Measurements from ENCODE around the gene RAD51B. TPM values are rescaled to one million over a fixed set of nuclear protein-coding genes. Genes with fewer than 3 reads are reported as not detected.

RAD51B gene
- total RNA-seq, 1 donor from 2014 or later = 38.6 TPM

DNA sequence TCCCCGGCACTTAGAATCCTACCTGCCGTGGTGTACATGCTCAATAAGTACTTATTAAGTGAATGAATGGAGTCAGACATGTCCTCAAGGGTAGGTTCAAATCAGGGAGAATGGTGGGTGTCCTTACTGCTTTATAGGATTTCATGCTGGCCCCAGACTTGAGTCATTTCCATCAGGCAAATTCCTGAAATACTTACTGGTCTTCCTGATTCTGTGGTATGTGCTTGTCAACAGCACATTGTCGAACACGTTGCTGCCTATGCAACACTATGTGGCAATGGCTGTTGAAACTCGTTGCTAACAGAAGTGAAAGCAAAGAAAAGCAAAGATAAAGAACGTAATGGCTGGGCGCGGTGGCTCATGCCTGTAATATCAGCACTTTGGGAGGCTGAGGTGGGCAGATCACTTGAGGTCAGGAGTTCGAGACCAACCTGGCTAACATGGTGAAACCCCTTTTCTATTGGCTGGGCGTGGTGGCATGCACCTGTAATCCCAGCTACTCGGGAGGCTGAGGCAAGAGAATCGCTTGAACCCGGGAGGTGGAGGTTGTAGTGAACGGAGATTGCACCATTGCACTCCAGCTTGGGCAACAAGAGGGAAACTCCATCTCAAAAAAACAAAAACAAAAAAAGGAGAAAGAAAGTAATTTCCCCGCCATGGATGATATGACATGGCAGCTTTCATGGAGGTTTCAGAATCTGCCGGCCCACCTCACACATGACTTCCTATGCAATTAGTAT, 758.4 kb downstream of the RAD51B start:
- Histone ChIP-seq H3K27me3 (ENCODE audit: control insufficient read depth in 3 of 3, insufficient read depth in 3 of 3, low read length in 3 of 3) (no peaks in the 10 kb centered on the region), H3K36me3 (ENCODE audit: control insufficient read depth in 3 of 3, insufficient read depth in 3 of 3, low read length in 3 of 3) (no peaks in the 10 kb centered on the region), H3K9ac (ENCODE audit: low read depth in 1 of 3, low read length in 3 of 3) (no peak overlapping the region), H3K4me1 (ENCODE audit: control insufficient read depth in 3 of 3, insufficient read depth in 3 of 3, low read length in 3 of 3) (peaks cover 10 to 27% (median 15%) of the 10 kb centered on the region in 3 donors), H3K27ac (ENCODE audit: low read depth, low read length) (peak overlapping the region; percentile 66), H3K9me3 (ENCODE audit: control insufficient read depth in 3 of 3, low read length in 3 of 3) (no peaks in the 10 kb centered on the region), H3K4me3 (ENCODE audit: low read length in 3 of 3) (no peak overlapping the region)

DNA sequence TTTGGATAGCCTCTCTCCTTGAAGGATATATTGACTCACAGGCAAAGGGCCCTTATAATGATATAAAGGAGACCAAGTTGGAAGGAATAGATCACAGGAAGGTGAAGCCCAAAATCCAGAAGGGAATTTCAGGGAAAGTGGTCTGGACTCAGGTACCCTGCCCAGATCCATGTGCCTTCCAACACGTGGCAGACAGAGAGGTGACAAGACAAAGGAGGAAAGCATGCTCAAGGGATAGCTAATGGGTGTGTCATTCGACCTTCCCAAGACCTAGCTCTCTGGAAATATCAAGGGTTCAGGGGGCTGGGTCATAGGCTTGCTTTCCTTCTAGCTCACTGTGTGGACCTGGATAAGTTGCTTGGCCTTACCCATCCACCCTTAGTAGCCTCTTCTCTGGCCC, 759.0 kb downstream of the RAD51B start:
- H3K4me1 ChIP-seq (ENCODE audit: control insufficient read depth in 3 of 3, insufficient read depth in 3 of 3, low read length in 3 of 3) = peaks cover 14 to 30% (median 18%) of the 10 kb centered on the region in 3 donors
- no peaks in the 10 kb centered on the region for H3K27me3 ChIP-seq (ENCODE audit: control insufficient read depth in 3 of 3, insufficient read depth in 3 of 3, low read length in 3 of 3)
- no peak overlapping the region for H3K27ac ChIP-seq (ENCODE audit: low read depth, low read length)
- H3K36me3 ChIP-seq (ENCODE audit: control insufficient read depth in 3 of 3, insufficient read depth in 3 of 3, low read length in 3 of 3) = no peaks in the 10 kb centered on the region
- H3K9me3 ChIP-seq (ENCODE audit: control insufficient read depth in 3 of 3, low read length in 3 of 3) = no peaks in the 10 kb centered on the region
- H3K9ac ChIP-seq (ENCODE audit: low read depth in 1 of 3, low read length in 3 of 3) = no peak overlapping the region
- H3K4me3 ChIP-seq (ENCODE audit: low read length in 3 of 3) = no peak overlapping the region

DNA sequence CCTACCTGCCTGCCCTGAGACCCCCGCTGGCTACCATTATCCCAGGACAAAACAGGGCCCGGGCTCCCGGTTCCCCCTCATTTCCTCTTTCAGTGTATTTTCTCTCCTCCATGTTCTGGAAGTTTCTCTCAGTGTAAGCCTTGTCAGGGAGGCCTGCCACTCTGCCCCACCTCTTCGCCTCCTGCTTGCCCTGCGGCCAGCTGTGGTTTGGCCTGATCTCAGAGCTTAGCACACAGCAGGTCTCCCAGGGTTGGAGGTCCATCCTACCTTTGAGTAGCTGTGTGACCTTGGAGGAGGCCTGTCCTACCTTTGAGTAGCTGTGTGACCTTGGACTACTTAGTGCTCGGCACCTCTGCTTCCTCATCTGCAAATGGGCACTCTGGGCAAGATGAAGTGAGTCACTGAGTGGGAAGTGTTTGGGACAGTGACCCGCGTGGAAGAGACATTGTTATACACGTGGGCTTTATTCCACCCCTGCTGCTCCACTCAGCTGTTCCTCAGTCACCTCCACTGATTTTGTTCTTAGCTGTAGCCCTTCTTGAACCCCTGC, 760.6 kb downstream of the RAD51B start:
- H3K27ac ChIP-seq (ENCODE audit: low read depth, low read length) = no peak overlapping the region
- H3K27me3 ChIP-seq (ENCODE audit: control insufficient read depth in 3 of 3, insufficient read depth in 3 of 3, low read length in 3 of 3) = no peaks in the 10 kb centered on the region
- H3K4me1 ChIP-seq (ENCODE audit: control insufficient read depth in 3 of 3, insufficient read depth in 3 of 3, low read length in 3 of 3) = peaks cover 28 to 45% (median 33%) of the 10 kb centered on the region in 3 donors
- no peaks in the 10 kb centered on the region for H3K9me3 ChIP-seq (ENCODE audit: control insufficient read depth in 3 of 3, low read length in 3 of 3)
- H3K36me3 ChIP-seq (ENCODE audit: control insufficient read depth in 3 of 3, insufficient read depth in 3 of 3, low read length in 3 of 3) = no peaks in the 10 kb centered on the region
- H3K4me3 ChIP-seq (ENCODE audit: low read length in 3 of 3) = no peak overlapping the region
- no peak overlapping the region for H3K9ac ChIP-seq (ENCODE audit: low read depth in 1 of 3, low read length in 3 of 3)

DNA sequence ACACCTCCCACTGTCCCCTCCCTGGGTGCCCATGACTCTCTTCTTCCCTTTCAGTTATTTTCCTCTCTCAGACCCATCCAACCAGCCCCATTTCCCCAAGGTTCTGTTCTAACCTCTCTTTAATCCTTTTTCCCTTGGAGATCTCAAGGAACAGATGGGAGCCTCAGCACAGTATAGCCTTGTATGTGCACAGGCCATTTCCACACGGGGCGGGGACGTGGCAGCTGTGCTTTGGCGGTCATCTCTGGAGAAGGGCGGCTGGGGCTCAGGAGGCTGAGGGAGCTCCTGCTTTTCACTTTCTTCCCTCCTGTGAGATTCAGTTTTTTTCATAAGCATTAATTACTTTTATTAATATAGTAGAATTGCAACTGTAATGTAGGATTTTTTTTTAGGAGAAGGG, 761.1 kb downstream of the RAD51B start:
- Histone ChIP-seq H3K9me3 (ENCODE audit: control insufficient read depth in 3 of 3, low read length in 3 of 3) (no peaks in the 10 kb centered on the region), H3K4me1 (ENCODE audit: control insufficient read depth in 3 of 3, insufficient read depth in 3 of 3, low read length in 3 of 3) (peaks cover 31 to 48% (median 37%) of the 10 kb centered on the region in 3 donors), H3K9ac (ENCODE audit: low read depth in 1 of 3, low read length in 3 of 3) (no peak overlapping the region), H3K36me3 (ENCODE audit: control insufficient read depth in 3 of 3, insufficient read depth in 3 of 3, low read length in 3 of 3) (no peaks in the 10 kb centered on the region), H3K27me3 (ENCODE audit: control insufficient read depth in 3 of 3, insufficient read depth in 3 of 3, low read length in 3 of 3) (no peaks in the 10 kb centered on the region), H3K27ac (ENCODE audit: low read depth, low read length) (no peak overlapping the region), H3K4me3 (ENCODE audit: low read length in 3 of 3) (no peak overlapping the region)

DNA sequence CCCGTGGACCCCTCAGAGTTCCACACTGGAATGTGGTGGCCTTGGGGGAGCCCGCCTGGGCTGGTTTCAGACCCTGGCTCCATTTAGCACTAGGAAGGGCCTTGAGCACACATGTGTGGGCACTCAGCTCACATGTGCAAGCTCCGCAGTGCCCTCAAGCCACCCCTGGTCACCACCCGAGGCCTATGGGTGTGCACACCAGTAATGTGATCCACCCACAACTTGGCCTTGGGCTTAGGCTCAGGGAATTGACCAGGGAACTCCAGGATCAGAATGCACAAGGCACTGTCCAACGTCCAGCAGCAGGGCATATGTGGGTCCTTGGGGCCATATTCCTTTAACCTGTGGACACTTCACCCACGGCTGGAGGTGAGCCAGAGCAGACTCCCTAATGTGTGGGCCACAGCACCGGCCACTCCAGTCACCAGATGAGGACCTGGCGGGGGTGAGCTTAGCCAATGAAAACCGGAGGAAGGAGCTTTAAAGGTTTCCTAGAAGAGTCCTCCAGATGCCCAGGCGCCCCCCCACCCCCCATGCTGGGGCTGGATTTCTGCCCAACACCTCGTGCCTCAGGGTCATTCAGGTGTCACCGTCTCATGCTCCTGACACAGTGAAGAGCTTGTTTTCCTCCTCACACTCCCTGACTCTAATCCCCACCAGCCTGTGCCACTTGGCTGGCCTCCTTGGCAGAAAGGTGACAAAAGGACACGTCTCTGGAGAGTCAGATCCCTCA, 764.1 kb downstream of the RAD51B start:
- Histone ChIP-seq H3K9me3 (ENCODE audit: control insufficient read depth in 3 of 3, low read length in 3 of 3) (no peaks in the 10 kb centered on the region), H3K27me3 (ENCODE audit: control insufficient read depth in 3 of 3, insufficient read depth in 3 of 3, low read length in 3 of 3) (no peaks in the 10 kb centered on the region), H3K4me3 (ENCODE audit: low read length in 3 of 3) (peak overlapping the region in 1 of 3 donors; percentile 52), H3K27ac (ENCODE audit: low read depth, low read length) (peak overlapping the region; percentile 67), H3K4me1 (ENCODE audit: control insufficient read depth in 3 of 3, insufficient read depth in 3 of 3, low read length in 3 of 3) (peaks cover 39 to 44% (median 39%) of the 10 kb centered on the region in 3 donors), H3K9ac (ENCODE audit: low read depth in 1 of 3, low read length in 3 of 3) (peak overlapping the region in 2 of 3 donors; percentile 13 to 25), H3K36me3 (ENCODE audit: control insufficient read depth in 3 of 3, insufficient read depth in 3 of 3, low read length in 3 of 3) (no peaks in the 10 kb centered on the region)

DNA sequence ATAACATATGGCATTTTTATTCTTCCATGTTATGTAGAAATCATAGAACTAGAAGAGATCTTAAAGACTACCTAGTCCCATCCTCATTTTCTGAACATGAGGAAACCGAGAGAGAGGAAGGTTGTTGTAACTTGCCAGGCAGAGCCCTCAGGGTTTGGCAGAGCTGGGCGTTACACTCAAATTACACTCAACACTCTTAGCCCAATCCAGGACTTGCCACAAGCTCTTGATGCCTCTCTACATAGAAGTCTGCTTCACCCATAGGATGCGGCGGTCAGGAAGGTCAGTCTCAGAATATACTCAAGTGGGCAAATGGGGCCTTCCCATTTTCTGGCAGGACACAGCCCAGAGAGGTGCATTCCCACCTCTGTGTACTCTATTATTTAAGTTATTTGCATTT, 765.2 kb downstream of the RAD51B start:
- no peaks in the 10 kb centered on the region for H3K27me3 ChIP-seq (ENCODE audit: control insufficient read depth in 3 of 3, insufficient read depth in 3 of 3, low read length in 3 of 3)
- H3K4me1 ChIP-seq (ENCODE audit: control insufficient read depth in 3 of 3, insufficient read depth in 3 of 3, low read length in 3 of 3) = peaks cover 48 to 53% (median 50%) of the 10 kb centered on the region in 3 donors
- H3K27ac ChIP-seq (ENCODE audit: low read depth, low read length) = peak overlapping the region; percentile 67
- no peaks in the 10 kb centered on the region for H3K36me3 ChIP-seq (ENCODE audit: control insufficient read depth in 3 of 3, insufficient read depth in 3 of 3, low read length in 3 of 3)
- peak overlapping the region in 1 of 3 donors; percentile 10 for H3K4me3 ChIP-seq (ENCODE audit: low read length in 3 of 3)
- H3K9me3 ChIP-seq (ENCODE audit: control insufficient read depth in 3 of 3, low read length in 3 of 3) = no peaks in the 10 kb centered on the region
- H3K9ac ChIP-seq (ENCODE audit: low read depth in 1 of 3, low read length in 3 of 3) = peak overlapping the region in 2 of 3 donors; percentile 13 to 33

DNA sequence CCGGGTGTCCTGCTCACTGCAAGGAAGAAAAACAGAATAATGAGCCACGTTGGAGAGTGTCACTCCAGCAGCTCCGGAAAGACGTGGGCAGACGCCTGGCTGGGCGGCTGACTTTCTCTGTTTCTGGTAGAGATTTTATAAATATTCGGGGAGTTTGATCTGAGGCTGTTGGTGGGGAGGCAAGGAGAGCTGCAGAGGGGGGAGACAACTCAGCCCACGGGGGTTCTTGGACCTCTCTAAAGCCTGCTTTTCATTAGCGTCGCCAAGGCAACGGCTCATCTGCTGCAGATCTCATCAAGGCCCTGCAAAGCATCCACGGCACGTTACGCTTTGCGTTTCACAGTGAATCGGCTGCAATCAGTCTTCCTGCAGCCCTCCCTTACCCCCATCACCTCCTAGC, 766.1 kb downstream of the RAD51B start:
- H3K4me1 ChIP-seq (ENCODE audit: control insufficient read depth in 3 of 3, insufficient read depth in 3 of 3, low read length in 3 of 3) = peaks cover 51 to 58% (median 58%) of the 10 kb centered on the region in 3 donors
- H3K9me3 ChIP-seq (ENCODE audit: control insufficient read depth in 3 of 3, low read length in 3 of 3) = no peaks in the 10 kb centered on the region
- no peaks in the 10 kb centered on the region for H3K27me3 ChIP-seq (ENCODE audit: control insufficient read depth in 3 of 3, insufficient read depth in 3 of 3, low read length in 3 of 3)
- peak overlapping the region; percentile 13 for H3K27ac ChIP-seq (ENCODE audit: low read depth, low read length)
- H3K36me3 ChIP-seq (ENCODE audit: control insufficient read depth in 3 of 3, insufficient read depth in 3 of 3, low read length in 3 of 3) = no peaks in the 10 kb centered on the region
- H3K9ac ChIP-seq (ENCODE audit: low read depth in 1 of 3, low read length in 3 of 3) = peak overlapping the region in 1 of 3 donors; percentile 25
- H3K4me3 ChIP-seq (ENCODE audit: low read length in 3 of 3) = no peak overlapping the region

DNA sequence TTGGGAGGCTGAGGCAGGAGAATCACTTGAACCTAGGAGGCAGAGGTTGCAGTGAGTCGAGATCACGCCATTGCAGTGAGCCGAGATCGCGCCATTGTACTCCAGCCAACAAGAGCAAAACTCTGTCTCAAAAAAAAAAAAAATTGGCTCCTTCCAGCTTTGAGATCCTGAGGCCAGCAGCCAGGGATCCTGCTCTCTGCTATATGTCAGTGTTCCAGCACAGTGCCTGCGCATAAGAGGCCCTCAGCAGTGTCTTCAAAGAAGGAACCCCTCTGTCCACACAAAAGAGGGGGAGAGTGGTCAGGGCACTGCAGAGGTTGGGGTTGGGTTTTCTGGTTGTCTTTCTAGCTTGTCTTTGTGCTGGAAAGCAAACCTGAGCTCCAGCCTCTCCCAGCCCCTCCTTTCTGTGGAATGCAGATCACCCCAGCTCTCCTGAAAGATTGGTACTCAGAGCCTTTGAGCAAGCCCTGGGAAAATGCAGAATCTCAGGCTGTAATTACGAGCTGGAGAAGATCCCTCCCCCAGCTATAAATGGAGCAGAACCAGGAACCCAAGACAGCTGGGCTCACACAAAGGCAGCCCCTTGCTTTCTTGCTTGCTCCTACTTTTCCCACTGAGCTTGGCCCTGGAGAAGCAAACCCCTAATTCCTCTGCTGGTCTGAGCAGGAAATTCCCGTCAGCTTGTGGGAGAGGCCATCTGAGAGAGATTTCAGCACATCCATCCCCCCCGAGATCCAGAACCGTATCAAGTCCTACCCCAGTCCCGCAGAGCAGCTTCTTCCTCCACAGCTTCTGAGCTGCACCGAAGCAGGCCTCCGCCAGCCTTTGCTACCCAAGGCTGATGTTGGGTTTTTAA, 767.5 kb downstream of the RAD51B start:
- H3K27ac ChIP-seq (ENCODE audit: low read depth, low read length) = peak overlapping the region; percentile 69
- H3K4me3 ChIP-seq (ENCODE audit: low read length in 3 of 3) = no peak overlapping the region
- no peaks in the 10 kb centered on the region for H3K9me3 ChIP-seq (ENCODE audit: control insufficient read depth in 3 of 3, low read length in 3 of 3)
- H3K36me3 ChIP-seq (ENCODE audit: control insufficient read depth in 3 of 3, insufficient read depth in 3 of 3, low read length in 3 of 3) = no peaks in the 10 kb centered on the region
- peaks cover 51 to 60% (median 58%) of the 10 kb centered on the region in 3 donors for H3K4me1 ChIP-seq (ENCODE audit: control insufficient read depth in 3 of 3, insufficient read depth in 3 of 3, low read length in 3 of 3)
- H3K9ac ChIP-seq (ENCODE audit: low read depth in 1 of 3, low read length in 3 of 3) = peak overlapping the region in 1 of 3 donors; percentile 45
- no peaks in the 10 kb centered on the region for H3K27me3 ChIP-seq (ENCODE audit: control insufficient read depth in 3 of 3, insufficient read depth in 3 of 3, low read length in 3 of 3)

DNA sequence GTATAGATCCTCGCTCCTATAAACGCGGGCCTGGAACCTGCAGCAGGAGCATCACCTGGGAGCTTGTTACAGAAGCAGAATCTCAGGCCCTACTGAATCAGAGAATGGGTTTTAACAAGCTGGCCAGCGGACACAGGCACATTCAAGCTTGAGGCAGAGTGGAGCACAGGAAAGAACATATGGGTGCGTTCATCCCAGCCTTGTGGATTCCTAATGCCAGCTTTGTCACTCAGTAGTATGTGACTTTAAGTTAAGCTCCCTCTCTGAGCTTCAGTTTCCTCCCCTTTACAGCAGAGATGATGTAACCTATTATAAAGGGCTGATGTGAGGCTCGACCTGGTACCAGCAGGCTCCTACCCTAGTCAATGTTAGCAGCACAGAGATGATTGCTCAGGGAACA, 768.4 kb downstream of the RAD51B start:
- H3K27me3 ChIP-seq (ENCODE audit: control insufficient read depth in 3 of 3, insufficient read depth in 3 of 3, low read length in 3 of 3) = no peaks in the 10 kb centered on the region
- H3K4me3 ChIP-seq (ENCODE audit: low read length in 3 of 3) = no peak overlapping the region
- H3K9me3 ChIP-seq (ENCODE audit: control insufficient read depth in 3 of 3, low read length in 3 of 3) = no peaks in the 10 kb centered on the region
- H3K36me3 ChIP-seq (ENCODE audit: control insufficient read depth in 3 of 3, insufficient read depth in 3 of 3, low read length in 3 of 3) = no peaks in the 10 kb centered on the region
- H3K9ac ChIP-seq (ENCODE audit: low read depth in 1 of 3, low read length in 3 of 3) = peak overlapping the region in 1 of 3 donors; percentile 45
- H3K4me1 ChIP-seq (ENCODE audit: control insufficient read depth in 3 of 3, insufficient read depth in 3 of 3, low read length in 3 of 3) = peaks cover 52 to 60% (median 58%) of the 10 kb centered on the region in 3 donors
- H3K27ac ChIP-seq (ENCODE audit: low read depth, low read length) = peak overlapping the region; percentile 69
